B cell (primary cell): ENCODE data around the gene CAPN9. TPM values are rescaled to one million over a fixed set of nuclear protein-coding genes. Genes with fewer than 3 reads are reported as not detected.

Experiments used
- ATAC-seq: fragments of 200-7000 bp; cut with Tn5 transposase; one replicate; pipeline ENCODE4 v1.10.0; 2021; ENCODE audit warnings: low read depth, mild to moderate bottlenecking, moderate number of reproducible peaks, moderate library complexity
- CTCF ChIA-PET: fragments of 350-600 bp; sonication (Branson Sonifier 250); formaldehyde crosslinking; loops from one replicate; lab custom pipeline; 2021; ENCODE audit warnings: antibody characterized with exemption, inconsistent platforms; lab: Charles Lee
- POLR2A ChIA-PET: fragments of 350-600 bp; sonication (Branson Sonifier 250); formaldehyde crosslinking; loops from one replicate; lab custom pipeline; 2021; ENCODE audit warnings: antibody characterized with exemption; lab: Charles Lee
- DNase-seq: peaks from one replicate; pipeline ENCODE4 v3.0.0; 2013
- H2AFZ ChIP-seq: 2 replicates; pipeline ENCODE4 v1.6.1; 2012; ENCODE audit warnings: mild to moderate bottlenecking, low read depth, low read length; ENCODE audit not compliant: insufficient read depth, poor library complexity, severe bottlenecking
- H3K27ac ChIP-seq, 2 donors: 1 replicate in 1 of 2; 2 replicates in 1 of 2; pipeline ENCODE4 v1.5.1; 2012 to 2013; ENCODE audit warnings: low read length in 2 of 2, mild to moderate bottlenecking in 2 of 2, moderate library complexity in 1 of 2
- H3K27me3 ChIP-seq, 4 experiments: fragments of 200-600 bp in 1 of 4; sonication (generic) in 1 of 4; replicated peaks in 1 of 4; 1 replicate in 2 of 4; 2 replicates in 2 of 4; pipeline versions ENCODE4 v1.6.1 to v1.7.0; 2013 to 2016; ENCODE audit warnings: low read length in 3 of 4, mild to moderate bottlenecking in 2 of 4, mixed read lengths in 1 of 4, moderate library complexity in 1 of 4; ENCODE audit not compliant: insufficient read depth in 4 of 4, control insufficient read depth in 3 of 4; ENCODE audit errors: control extremely low read depth in 1 of 4
- H3K36me3 ChIP-seq, 2 experiments: replicated peaks in 1 of 2; 1 replicate in 1 of 2; 2 replicates in 1 of 2; pipeline versions ENCODE4 v1.6.1 to v1.7.1; 2013; ENCODE audit warnings: low read length in 1 of 2; ENCODE audit not compliant: insufficient read depth in 2 of 2, control insufficient read depth in 1 of 2; ENCODE audit errors: control extremely low read depth in 1 of 2, extremely low read depth in 1 of 2
- H3K4me1 ChIP-seq, 2 donors: fragments of 200-600 bp in 1 of 2; sonication (generic) in 1 of 2; 1 replicate in 1 of 2; 2 replicates in 1 of 2; pipeline versions ENCODE4 v1.5.1 to v1.6.1; 2013 to 2017; ENCODE audit warnings: low read length in 2 of 2; ENCODE audit not compliant: control insufficient read depth in 2 of 2, insufficient read depth in 2 of 2
- H3K4me2 ChIP-seq: replicated peaks from 2 replicates; pipeline ENCODE3; 2012; ENCODE audit warnings: mild to moderate bottlenecking, low read depth, low read length; ENCODE audit not compliant: poor library complexity, severe bottlenecking
- H3K4me3 ChIP-seq, 5 experiments: fragments of 200-600 bp in 1 of 5; sonication (generic) in 1 of 5; 1 replicate in 3 of 5; 2 replicates in 2 of 5; pipeline versions ENCODE4 v1.5.1 to v1.7.0; 2011 to 2016; ENCODE audit warnings: low read length in 4 of 5, mild to moderate bottlenecking in 4 of 5, low read depth in 2 of 5, control low read depth in 1 of 5, moderate library complexity in 1 of 5; ENCODE audit not compliant: insufficient read depth in 1 of 5; ENCODE audit errors: control extremely low read depth in 1 of 5, extremely low read depth in 1 of 5
- H3K79me2 ChIP-seq: fragments of 200-600 bp; sonication (generic); one replicate; pipeline ENCODE4 v1.6.0; 2016; ENCODE audit warnings: low read length; ENCODE audit not compliant: control insufficient read depth, insufficient read depth
- H3K9ac ChIP-seq: fragments of 200-600 bp; sonication (generic); 2 replicates; pipeline ENCODE4 v1.6.1; 2017; ENCODE audit warnings: mild to moderate bottlenecking, low read length, moderate library complexity
- H3K9me3 ChIP-seq, 3 donors: one replicate each; pipeline versions ENCODE4 v1.6.1 to v1.7.1; 2013; ENCODE audit warnings: low read length in 2 of 3; ENCODE audit not compliant: control insufficient read depth in 2 of 3, insufficient read depth in 1 of 3; ENCODE audit errors: control extremely low read depth in 1 of 3
- H4K20me1 ChIP-seq: 2 replicates; pipeline ENCODE4 v1.6.0; 2012; ENCODE audit warnings: mild to moderate bottlenecking, low read length; ENCODE audit not compliant: insufficient read depth, control insufficient read depth, poor library complexity, severe bottlenecking
- H3K27ac Mint-ChIP-seq: one replicate; pipeline ENCODE4 v1.8.0; 2021; ENCODE audit warnings: mixed read lengths
- H3K27me3 Mint-ChIP-seq: one replicate; pipeline ENCODE4 v1.8.0; 2021; ENCODE audit warnings: mixed read lengths
- H3K4me1 Mint-ChIP-seq: one replicate; pipeline ENCODE4 v1.8.0; 2021; ENCODE audit warnings: mixed read lengths
- H3K4me3 Mint-ChIP-seq: one replicate; pipeline ENCODE4 v1.8.0; 2021; ENCODE audit warnings: mixed read lengths
- H3K9me3 Mint-ChIP-seq: one replicate; pipeline ENCODE4 v1.8.0; 2022; ENCODE audit warnings: mixed read lengths; ENCODE audit not compliant: insufficient read depth
- CTCF ChIP-seq: fragments of 200-600 bp; IDR thresholded peaks from one replicate; pipeline ENCODE4 v1.8.0; 2022; ENCODE audit warnings: antibody characterized with exemption, mild to moderate bottlenecking
- EZH2 ChIP-seq: IDR thresholded peaks from 2 replicates; pipeline ENCODE4 v1.6.1; 2012; ENCODE audit warnings: borderline replicate concordance, low read depth, mild to moderate bottlenecking, moderate library complexity, low read length; ENCODE audit not compliant: insufficient read depth, poor library complexity, severe bottlenecking
- WGBS: methylation state at CpG from one replicate; pipeline ENCODE4 v1.1.5; 2013; ENCODE audit warnings: missing lambda C conversion rate; ENCODE audit not compliant: insufficient coverage; 5-methylcytosine and 5-hydroxymethylcytosine counted together
- intact Hi-C: fragments of 100-400 bp; cut with micrococcal nuclease; formaldehyde crosslinking; loops from one replicate; pipeline ENCODE4 v1.10.0; 2022
- polyA plus RNA-seq: library from polyadenylated mRNA; depleted of rRNA; stranded (reverse); fragments of >200 nt; gene quantifications from 2 replicates; pipeline ENCODE4 v1.2.3, GENCODE V29; 2012
- total RNA-seq, 2 donors: library from RNA; stranded (reverse); fragments of 120-200 nt in 1 of 2; gene quantifications; 1 replicate in 1 of 2; 2 replicates in 1 of 2; pipeline versions ENCODE4 v1.2.3 to v1.2.4, GENCODE V29; 2013 to 2022

Gene CAPN9
- total and polyA plus RNA-seq, 2 donors (not counting 1 experiment from before 2014, with no cell fraction given) = not detected

GRCh38 chr1:230798491-230798890 is 51.3 kb downstream of the CAPN9 start:
- Mint-ChIP-seq H3K4me1 (no peaks in the 10 kb centered on the region), H3K27me3 (peaks cover 41% of the 10 kb centered on the region), H3K27ac (no peak overlapping the region), H3K9me3 (no peaks in the 10 kb centered on the region), H3K4me3 (no peak overlapping the region)
- no peaks in the 10 kb centered on the region for H3K79me2 ChIP-seq
- no peak overlapping the region for H3K4me3 ChIP-seq
- H3K4me2 ChIP-seq = no peak overlapping the region
- no peak for ATAC-seq
- no peak overlapping the region for H3K9ac ChIP-seq
- WGBS = 97% methylated on average over 2 of the region's 5 CpGs
- ChIA-PET POLR2A (no interaction called here), CTCF (no interaction called here)
- no peak for DNase-seq
- H3K36me3 ChIP-seq = no peaks in the 10 kb centered on the region
- no peaks in the 10 kb centered on the region for H3K4me1 ChIP-seq
- H3K27me3 ChIP-seq = peaks cover 0 to 17% (median 0%) of the 10 kb centered on the region in 4 experiments
- no peaks in the 10 kb centered on the region for H4K20me1 ChIP-seq
- H2AFZ ChIP-seq = no peak overlapping the region
- H3K27ac ChIP-seq = no peak overlapping the region
- H3K9me3 ChIP-seq = no peaks in the 10 kb centered on the region
- TF ChIP-seq EZH2 (no peak), CTCF (no peak)
- intact Hi-C loops = loop anchor here (5.0 kb wide), 1 partner anchor 414 kb away; no protein-coding TSS in a partner anchor

GRCh38 chr1:230800891-230801840 is 54.0 kb downstream of the CAPN9 start:
- Histone ChIP-seq H3K4me1 (no peaks in the 10 kb centered on the region), H3K9me3 (no peaks in the 10 kb centered on the region), H3K79me2 (no peaks in the 10 kb centered on the region), H4K20me1 (no peaks in the 10 kb centered on the region), H3K36me3 (no peaks in the 10 kb centered on the region), H3K4me3 (no peak overlapping the region), H3K27ac (no peak overlapping the region), H3K27me3 (peaks cover 0 to 12% (median 0%) of the 10 kb centered on the region in 4 experiments), H3K4me2 (no peak overlapping the region), H2AFZ (no peak overlapping the region), H3K9ac (no peak overlapping the region)
- intact Hi-C loops = no loop called here
- H3K27me3 Mint-ChIP-seq = peaks cover 41% of the 10 kb centered on the region
- DNase-seq (no peak), ATAC-seq (no peak)
- ChIA-PET CTCF (no interaction called here), POLR2A (no interaction called here)
- no peak overlapping the region for H3K4me3 Mint-ChIP-seq
- TF ChIP-seq EZH2 (no peak), CTCF (no peak)
- H3K4me1 Mint-ChIP-seq = no peaks in the 10 kb centered on the region
- WGBS = 95% methylated on average over 7 of the region's 9 CpGs
- H3K27ac Mint-ChIP-seq = no peak overlapping the region
- no peaks in the 10 kb centered on the region for H3K9me3 Mint-ChIP-seq
